Gastroesophageal sphincter (tissue), 3 donors: ENCODE measurements around the gene TMEM208.

Source experiments
- CTCF ChIP-seq, 4 experiments: fragments of 200-600 bp in 2 of 4; fragments of 450-650 bp in 2 of 4; sonication (generic) in 1 of 4; IDR thresholded peaks; one replicate each; pipeline ENCODE4 v1.5.1; 2017 to 2019; ENCODE audit warnings: antibody characterized with exemption in 4 of 4, mild to moderate bottlenecking in 2 of 4, moderate library complexity in 2 of 4
- EP300 ChIP-seq: sonication (generic); formaldehyde crosslinking; IDR thresholded peaks from one replicate; pipeline ENCODE4 v1.6.1; 2017; ENCODE audit warnings: antibody characterized with exemption, mild to moderate bottlenecking
- POLR2A ChIP-seq, 2 donors: fragments of 450-650 bp; IDR thresholded peaks; one replicate each; pipeline ENCODE4 v1.6.1; 2017; ENCODE audit warnings: antibody characterized with exemption in 2 of 2, mild to moderate bottlenecking in 2 of 2, moderate library complexity in 1 of 2
- POLR2AphosphoS5 ChIP-seq: sonication (generic); formaldehyde crosslinking; IDR thresholded peaks from one replicate; pipeline ENCODE4 v1.6.1; 2017; ENCODE audit warnings: antibody characterized with exemption

- no peak for TF ChIP-seq CTCF (IDR thresholded peaks at IDR 0.05)
- TF ChIP-seq POLR2A (IDR thresholded peaks at IDR 0.05), result no peak
- TF ChIP-seq EP300, result no peak
- TF ChIP-seq POLR2AphosphoS5, result no peak
These were observed 12.0 kb downstream of the TMEM208 start for GRCh38 chr16:67238806-67239470.
